K562 (cell line): ENCODE data around the gene NLRP10. TPM values are rescaled to one million over a fixed set of nuclear protein-coding genes. Genes with fewer than 3 reads are reported as not detected.

Experiments
- ARID2 ChIP-seq: fragments of 450-650 bp; IDR thresholded peaks from 2 replicates; pipeline ENCODE4 v1.6.1; 2017; ENCODE audit warnings: antibody characterized with exemption, mild to moderate bottlenecking
- CBFA2T2 ChIP-seq: fragments of 450-650 bp; conservative IDR thresholded peaks from 2 replicates; pipeline ENCODE4 v1.6.1; 2017; ENCODE audit warnings: mild to moderate bottlenecking
- CCNT2 ChIP-seq: IDR thresholded peaks from 2 replicates; pipeline ENCODE4 v1.6.1; 2011; ENCODE audit warnings: borderline replicate concordance, low read depth, mild to moderate bottlenecking, moderate library complexity, mixed read lengths, low read length; ENCODE audit not compliant: insufficient read length; ENCODE audit errors: extremely low read depth
- ELK1 ChIP-seq: sonication (generic); formaldehyde crosslinking; IDR thresholded peaks from 2 replicates; pipeline ENCODE4 v1.8.1; 2022; ENCODE audit warnings: missing genetic modification reagents
- FOXJ2 ChIP-seq: fragments of 200-800 bp; sonication (Bioruptor generic); IDR thresholded peaks from 2 replicates; pipeline ENCODE4 v1.6.1; 2016; ENCODE audit warnings: missing genetic modification characterization, missing compliant biosample characterization
- NFE2 ChIP-seq: IDR thresholded peaks from 2 replicates; pipeline ENCODE4 v1.6.1; 2014; ENCODE audit warnings: antibody characterized with exemption, low read depth
- POLR2AphosphoS2 ChIP-seq: IDR thresholded peaks from 2 replicates; pipeline ENCODE4 v1.6.1; 2012; ENCODE audit warnings: low read length, improper control_type of control experiment
- RNF2 ChIP-seq: sonication (generic); IDR thresholded peaks from 2 replicates; pipeline ENCODE4 v1.6.1; 2016
- TRIM24 ChIP-seq, 2 experiments: fragments of 450-650 bp; IDR thresholded peaks; 2 replicates each; pipeline ENCODE4 v1.6.1; 2016
- ZKSCAN8 ChIP-seq: fragments of 200-800 bp; sonication (Bioruptor generic); IDR thresholded peaks from 2 replicates; pipeline ENCODE4 v1.6.1; 2016; ENCODE audit warnings: missing genetic modification characterization, missing compliant biosample characterization
- ZNF311 ChIP-seq: fragments of 250-450 bp; sonication (Bioruptor Pico); IDR thresholded peaks from 2 replicates; pipeline ENCODE4 v1.4.0; 2020; ENCODE audit warnings: mild to moderate bottlenecking, moderate library complexity
- ZNF79 ChIP-seq: fragments of 250-450 bp; sonication (Bioruptor Pico); IDR thresholded peaks from 2 replicates; pipeline ENCODE4 v1.4.0; 2020; ENCODE audit warnings: low read depth, mild to moderate bottlenecking, moderate library complexity
- ZSCAN32 ChIP-seq: fragments of 450-650 bp; formaldehyde crosslinking; IDR thresholded peaks from 2 replicates; pipeline ENCODE4 v1.4.0; 2020; ENCODE audit warnings: mild to moderate bottlenecking, moderate library complexity
- polyA plus RNA-seq, 8 experiments: library from polyadenylated mRNA; depleted of rRNA in 4 of 8; stranded (reverse) in 5 of 8; unstranded in 3 of 8; fragments of >200 nt; fragmentation: Nextera tagmentation in 2 of 8; fragmentation: Illumina TruSeq in 1 of 8; extraction: Ambion mirVana in 2 of 8; extraction: Trizol in 1 of 8; gene quantifications; 2 replicates each; pipeline versions ENCODE4 v1.2.1 to v1.2.3, GENCODE V29; 2011 to 2014; ENCODE audit warnings: inconsistent platforms in 1 of 8, missing spikeins in 1 of 8
- total RNA-seq, 7 experiments: library from RNA; depleted of rRNA in 6 of 7; stranded (reverse); fragments of >200 nt in 6 of 7; fragmentation: Illumina TruSeq in 2 of 7; extraction: Trizol in 2 of 7; gene quantifications; 2 replicates each; pipeline versions ENCODE4 v1.2.1 to v1.2.3, GENCODE V29; 2011 to 2021; ENCODE audit warnings: low replicate concordance in 1 of 7
- TF ChIP-seq, protein P1 (sequence below): fragments of 450-650 bp; IDR thresholded peaks from 2 replicates; pipeline ENCODE4 v1.6.1; 2016; ENCODE audit warnings: mild to moderate bottlenecking, moderate library complexity
- TF ChIP-seq, protein P2 (sequence below): sonication (generic); formaldehyde crosslinking; IDR thresholded peaks from 2 replicates; pipeline ENCODE4 v1.9.0; 2022; ENCODE audit warnings: mild to moderate bottlenecking, missing genetic modification reagents

The NLRP10 gene
- total and polyA plus RNA-seq, 9 of the 15 experiments (the other 6 are each of a cell fraction or from before 2014, with no cell fraction given): 0.04 to 0.14 (median 0.09) TPM; not detected in 6

DNA sequence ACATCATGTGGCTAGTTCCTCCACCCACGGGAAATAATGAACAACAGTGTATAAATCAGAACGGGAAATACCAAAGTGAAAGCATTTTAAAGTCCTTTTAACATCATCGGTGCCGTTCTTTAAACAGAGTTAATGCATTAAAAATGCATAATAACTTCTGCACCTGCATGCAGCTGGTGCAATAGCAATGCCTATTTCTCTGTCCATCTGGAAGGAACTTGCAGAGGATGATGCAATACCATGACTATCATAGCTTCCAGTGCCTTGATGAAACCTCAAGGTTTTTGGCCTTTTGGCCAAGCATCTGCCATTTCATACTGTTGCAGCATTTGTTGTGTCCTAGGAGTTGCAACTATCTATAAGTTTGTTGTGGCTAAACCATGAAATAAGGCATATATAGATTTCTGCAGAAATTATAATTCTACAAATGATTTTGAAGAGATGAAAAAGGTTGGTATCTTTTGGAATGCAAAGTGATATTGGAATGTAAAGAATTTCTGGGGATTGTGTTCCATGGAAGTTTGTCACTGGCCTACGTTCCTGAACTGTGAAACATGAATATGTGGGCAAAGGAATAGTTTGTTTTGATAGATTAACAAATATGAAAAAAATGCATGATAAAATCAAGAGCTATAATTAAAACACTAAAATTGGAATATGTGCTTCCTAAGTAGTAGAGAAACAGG, 12.1 kb upstream of the NLRP10 start (continued):
- TF ChIP-seq CBFA2T2 (peak; percentile 59; the same call in 1 of the 2 replicates), FOXJ2 (peak; percentile 40; the same call in 1 of the 2 replicates), CCNT2 (no peak), TRIM24 (IDR thresholded peaks at IDR 0.05) (peak; percentile 97), NFE2 (no peak), ZKSCAN8 (peak; percentile 99), ZNF79 (CRISPR knock-in tag) (no peak), ZNF311 (CRISPR knock-in tag) (0 out of 2 replicates have a peak, but pooled peaks have one; percentile 58), ARID2 (no peak), RNF2 (no peak), ELK1 (CRISPR knock-in tag) (no peak), POLR2AphosphoS2 (no peak), ZSCAN32 (CRISPR knock-in tag) (peak; percentile 92)
- TF ChIP-seq, protein P1, sequence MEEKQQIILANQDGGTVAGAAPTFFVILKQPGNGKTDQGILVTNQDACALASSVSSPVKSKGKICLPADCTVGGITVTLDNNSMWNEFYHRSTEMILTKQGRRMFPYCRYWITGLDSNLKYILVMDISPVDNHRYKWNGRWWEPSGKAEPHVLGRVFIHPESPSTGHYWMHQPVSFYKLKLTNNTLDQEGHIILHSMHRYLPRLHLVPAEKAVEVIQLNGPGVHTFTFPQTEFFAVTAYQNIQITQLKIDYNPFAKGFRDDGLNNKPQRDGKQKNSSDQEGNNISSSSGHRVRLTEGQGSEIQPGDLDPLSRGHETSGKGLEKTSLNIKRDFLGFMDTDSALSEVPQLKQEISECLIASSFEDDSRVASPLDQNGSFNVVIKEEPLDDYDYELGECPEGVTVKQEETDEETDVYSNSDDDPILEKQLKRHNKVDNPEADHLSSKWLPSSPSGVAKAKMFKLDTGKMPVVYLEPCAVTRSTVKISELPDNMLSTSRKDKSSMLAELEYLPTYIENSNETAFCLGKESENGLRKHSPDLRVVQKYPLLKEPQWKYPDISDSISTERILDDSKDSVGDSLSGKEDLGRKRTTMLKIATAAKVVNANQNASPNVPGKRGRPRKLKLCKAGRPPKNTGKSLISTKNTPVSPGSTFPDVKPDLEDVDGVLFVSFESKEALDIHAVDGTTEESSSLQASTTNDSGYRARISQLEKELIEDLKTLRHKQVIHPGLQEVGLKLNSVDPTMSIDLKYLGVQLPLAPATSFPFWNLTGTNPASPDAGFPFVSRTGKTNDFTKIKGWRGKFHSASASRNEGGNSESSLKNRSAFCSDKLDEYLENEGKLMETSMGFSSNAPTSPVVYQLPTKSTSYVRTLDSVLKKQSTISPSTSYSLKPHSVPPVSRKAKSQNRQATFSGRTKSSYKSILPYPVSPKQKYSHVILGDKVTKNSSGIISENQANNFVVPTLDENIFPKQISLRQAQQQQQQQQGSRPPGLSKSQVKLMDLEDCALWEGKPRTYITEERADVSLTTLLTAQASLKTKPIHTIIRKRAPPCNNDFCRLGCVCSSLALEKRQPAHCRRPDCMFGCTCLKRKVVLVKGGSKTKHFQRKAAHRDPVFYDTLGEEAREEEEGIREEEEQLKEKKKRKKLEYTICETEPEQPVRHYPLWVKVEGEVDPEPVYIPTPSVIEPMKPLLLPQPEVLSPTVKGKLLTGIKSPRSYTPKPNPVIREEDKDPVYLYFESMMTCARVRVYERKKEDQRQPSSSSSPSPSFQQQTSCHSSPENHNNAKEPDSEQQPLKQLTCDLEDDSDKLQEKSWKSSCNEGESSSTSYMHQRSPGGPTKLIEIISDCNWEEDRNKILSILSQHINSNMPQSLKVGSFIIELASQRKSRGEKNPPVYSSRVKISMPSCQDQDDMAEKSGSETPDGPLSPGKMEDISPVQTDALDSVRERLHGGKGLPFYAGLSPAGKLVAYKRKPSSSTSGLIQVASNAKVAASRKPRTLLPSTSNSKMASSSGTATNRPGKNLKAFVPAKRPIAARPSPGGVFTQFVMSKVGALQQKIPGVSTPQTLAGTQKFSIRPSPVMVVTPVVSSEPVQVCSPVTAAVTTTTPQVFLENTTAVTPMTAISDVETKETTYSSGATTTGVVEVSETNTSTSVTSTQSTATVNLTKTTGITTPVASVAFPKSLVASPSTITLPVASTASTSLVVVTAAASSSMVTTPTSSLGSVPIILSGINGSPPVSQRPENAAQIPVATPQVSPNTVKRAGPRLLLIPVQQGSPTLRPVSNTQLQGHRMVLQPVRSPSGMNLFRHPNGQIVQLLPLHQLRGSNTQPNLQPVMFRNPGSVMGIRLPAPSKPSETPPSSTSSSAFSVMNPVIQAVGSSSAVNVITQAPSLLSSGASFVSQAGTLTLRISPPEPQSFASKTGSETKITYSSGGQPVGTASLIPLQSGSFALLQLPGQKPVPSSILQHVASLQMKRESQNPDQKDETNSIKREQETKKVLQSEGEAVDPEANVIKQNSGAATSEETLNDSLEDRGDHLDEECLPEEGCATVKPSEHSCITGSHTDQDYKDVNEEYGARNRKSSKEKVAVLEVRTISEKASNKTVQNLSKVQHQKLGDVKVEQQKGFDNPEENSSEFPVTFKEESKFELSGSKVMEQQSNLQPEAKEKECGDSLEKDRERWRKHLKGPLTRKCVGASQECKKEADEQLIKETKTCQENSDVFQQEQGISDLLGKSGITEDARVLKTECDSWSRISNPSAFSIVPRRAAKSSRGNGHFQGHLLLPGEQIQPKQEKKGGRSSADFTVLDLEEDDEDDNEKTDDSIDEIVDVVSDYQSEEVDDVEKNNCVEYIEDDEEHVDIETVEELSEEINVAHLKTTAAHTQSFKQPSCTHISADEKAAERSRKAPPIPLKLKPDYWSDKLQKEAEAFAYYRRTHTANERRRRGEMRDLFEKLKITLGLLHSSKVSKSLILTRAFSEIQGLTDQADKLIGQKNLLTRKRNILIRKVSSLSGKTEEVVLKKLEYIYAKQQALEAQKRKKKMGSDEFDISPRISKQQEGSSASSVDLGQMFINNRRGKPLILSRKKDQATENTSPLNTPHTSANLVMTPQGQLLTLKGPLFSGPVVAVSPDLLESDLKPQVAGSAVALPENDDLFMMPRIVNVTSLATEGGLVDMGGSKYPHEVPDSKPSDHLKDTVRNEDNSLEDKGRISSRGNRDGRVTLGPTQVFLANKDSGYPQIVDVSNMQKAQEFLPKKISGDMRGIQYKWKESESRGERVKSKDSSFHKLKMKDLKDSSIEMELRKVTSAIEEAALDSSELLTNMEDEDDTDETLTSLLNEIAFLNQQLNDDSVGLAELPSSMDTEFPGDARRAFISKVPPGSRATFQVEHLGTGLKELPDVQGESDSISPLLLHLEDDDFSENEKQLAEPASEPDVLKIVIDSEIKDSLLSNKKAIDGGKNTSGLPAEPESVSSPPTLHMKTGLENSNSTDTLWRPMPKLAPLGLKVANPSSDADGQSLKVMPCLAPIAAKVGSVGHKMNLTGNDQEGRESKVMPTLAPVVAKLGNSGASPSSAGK: no peak
- TF ChIP-seq, protein P2, sequence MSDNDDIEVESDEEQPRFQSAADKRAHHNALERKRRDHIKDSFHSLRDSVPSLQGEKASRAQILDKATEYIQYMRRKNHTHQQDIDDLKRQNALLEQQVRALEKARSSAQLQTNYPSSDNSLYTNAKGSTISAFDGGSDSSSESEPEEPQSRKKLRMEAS (CRISPR knock-in tag): no peak
